ENCODE measurements around the gene ZNF740. TPM values are rescaled to one million over a fixed set of nuclear protein-coding genes. Genes with fewer than 3 reads are reported as not detected.
A peak's percentile ranks its signal among the peaks of the same experiment; 100 is the strongest.

ZNF740 gene
- total and polyA plus RNA-seq, 8 donors: 4.0 to 37.5 (median 4.5) TPM

DNA sequence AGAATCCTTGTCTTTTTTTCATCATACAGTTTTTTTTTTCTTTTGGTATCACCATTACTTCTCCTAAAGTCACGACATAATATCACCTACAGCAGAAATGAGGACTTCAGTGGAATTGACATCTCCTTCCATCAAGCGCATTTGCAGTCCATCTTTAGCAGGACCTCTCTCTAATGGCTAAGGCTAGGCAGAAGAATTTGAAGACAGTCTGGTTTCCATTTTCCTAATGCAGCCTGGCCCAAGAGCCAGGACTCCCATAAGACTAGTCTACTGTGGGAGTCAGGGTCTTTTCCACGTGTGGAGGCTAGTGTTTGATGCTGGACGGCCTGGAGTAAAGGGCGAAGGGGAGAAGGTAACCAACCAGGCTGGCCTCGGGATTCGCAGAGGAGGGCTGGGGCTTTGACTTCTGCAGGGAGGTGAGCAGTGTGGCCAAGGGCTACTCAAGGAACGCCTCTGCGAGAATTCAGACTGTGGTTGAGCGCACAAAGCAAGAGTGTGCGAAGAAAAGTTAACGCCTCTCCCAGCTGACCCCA, 769 bp upstream of the ZNF740 start:
- Histone ChIP-seq H3K9me3 (no peaks in the 10 kb centered on the region), H3K36me3 (peaks cover 16 to 32% (median 30%) of the 10 kb centered on the region in 4 donors), H3K4me3 (peak overlapping the region; percentile 70 to 90 (median 84)), H3K27ac (peak overlapping the region; percentile 94 to 99 (median 95)), H3K27me3 (no peaks in the 10 kb centered on the region), H3K4me1 (peaks cover 27 to 60% (median 48%) of the 10 kb centered on the region in 4 donors)
- whole genome bisulfite sequencing, 5 donors: 14 to 17% (median 14%) methylated on average over 10 to 12 of the region's 12 CpGs
- DNase-seq: no peak
- TF ChIP-seq, protein P1, sequence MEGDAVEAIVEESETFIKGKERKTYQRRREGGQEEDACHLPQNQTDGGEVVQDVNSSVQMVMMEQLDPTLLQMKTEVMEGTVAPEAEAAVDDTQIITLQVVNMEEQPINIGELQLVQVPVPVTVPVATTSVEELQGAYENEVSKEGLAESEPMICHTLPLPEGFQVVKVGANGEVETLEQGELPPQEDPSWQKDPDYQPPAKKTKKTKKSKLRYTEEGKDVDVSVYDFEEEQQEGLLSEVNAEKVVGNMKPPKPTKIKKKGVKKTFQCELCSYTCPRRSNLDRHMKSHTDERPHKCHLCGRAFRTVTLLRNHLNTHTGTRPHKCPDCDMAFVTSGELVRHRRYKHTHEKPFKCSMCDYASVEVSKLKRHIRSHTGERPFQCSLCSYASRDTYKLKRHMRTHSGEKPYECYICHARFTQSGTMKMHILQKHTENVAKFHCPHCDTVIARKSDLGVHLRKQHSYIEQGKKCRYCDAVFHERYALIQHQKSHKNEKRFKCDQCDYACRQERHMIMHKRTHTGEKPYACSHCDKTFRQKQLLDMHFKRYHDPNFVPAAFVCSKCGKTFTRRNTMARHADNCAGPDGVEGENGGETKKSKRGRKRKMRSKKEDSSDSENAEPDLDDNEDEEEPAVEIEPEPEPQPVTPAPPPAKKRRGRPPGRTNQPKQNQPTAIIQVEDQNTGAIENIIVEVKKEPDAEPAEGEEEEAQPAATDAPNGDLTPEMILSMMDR (IDR thresholded peaks at IDR 0.05): no peak
- TF ChIP-seq EP300 (IDR thresholded peaks at IDR 0.05) (no peak), POLR2AphosphoS5 (IDR thresholded peaks at IDR 0.05) (no peak), POLR2A (IDR thresholded peaks at IDR 0.05) (no peak)
- intact Hi-C loops (cut with DNase I; ENCODE audit: low total_unique reads): no loop called here

DNA sequence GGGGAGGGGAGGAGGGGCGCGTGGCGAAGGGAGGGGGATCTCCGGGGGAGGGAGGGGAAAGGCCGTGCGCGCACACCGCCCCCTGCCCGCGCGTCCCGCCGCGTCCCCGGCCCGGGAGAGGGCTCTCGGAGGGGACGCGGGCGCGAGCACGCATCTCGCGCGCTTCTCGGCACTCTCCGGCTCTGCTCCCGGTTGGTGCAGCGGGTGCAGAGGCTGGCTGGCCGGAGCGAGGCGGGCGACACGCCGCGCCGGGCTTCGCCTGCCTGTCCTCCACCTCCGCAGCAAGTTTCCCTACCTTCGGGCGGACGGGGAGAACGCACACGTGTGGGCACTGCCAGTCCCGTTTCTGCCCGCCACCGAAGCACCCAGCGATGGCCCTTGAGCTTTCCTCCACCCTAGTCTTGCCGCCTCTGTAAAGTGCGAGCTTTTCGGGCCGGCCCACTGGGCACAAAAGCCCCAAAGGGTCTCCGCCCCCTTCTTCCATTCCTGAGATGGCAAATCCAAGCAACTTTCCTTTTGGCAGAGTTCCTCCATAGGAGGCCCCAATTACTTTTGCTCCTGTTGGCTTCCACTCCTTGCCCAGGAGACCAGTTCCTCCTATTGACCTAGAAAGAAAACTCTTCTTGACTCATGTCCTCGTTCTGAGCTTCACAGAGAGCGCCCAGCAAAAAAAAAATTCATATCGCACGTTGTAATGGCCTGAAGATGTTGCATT, 566 bp downstream of the ZNF740 start:
- WGBS, 5 donors: 1 to 5% (median 1%) methylated on average over 17 to 51 of the region's 57 CpGs

DNA sequence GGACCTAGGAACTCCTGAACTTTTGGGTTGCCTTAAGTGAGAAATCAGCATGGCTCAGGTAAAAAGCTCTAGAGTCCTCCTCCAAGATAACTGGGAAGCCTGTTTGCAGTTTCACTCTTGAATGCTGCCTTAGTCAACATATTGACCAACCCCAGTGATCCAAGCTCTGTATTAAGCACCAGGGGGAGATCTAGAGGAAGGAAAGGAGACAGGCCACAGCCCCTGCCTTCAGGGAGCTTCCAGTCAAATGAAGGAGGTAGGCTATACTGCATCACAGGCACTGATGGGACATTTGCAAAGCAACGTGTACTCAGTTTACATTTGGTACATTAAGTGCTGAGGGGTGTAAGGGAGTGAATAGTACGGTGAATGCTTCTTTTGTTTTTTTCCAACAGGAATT, 1.4 kb downstream of the ZNF740 start:
- peak overlapping the region; percentile 70 to 90 (median 84) for H3K4me3 ChIP-seq

More for the DNA sequence above, 566 bp downstream of the ZNF740 start:
- H3K27ac ChIP-seq: peak overlapping the region; percentile 94 to 99 (median 95)
- peaks cover 27 to 58% (median 41%) of the 10 kb centered on the region in 4 donors for H3K4me1 ChIP-seq
- no peaks in the 10 kb centered on the region for H3K9me3 ChIP-seq
- no peak for TF ChIP-seq EP300 (IDR thresholded peaks at IDR 0.05)
- TF ChIP-seq, protein P1 (IDR thresholded peaks at IDR 0.05): peak in 1 of 7 experiments; percentile 36
- H3K4me3 ChIP-seq: peak overlapping the region; percentile 70 to 90 (median 84)
- intact Hi-C loops (cut with DNase I; ENCODE audit: low total_unique reads): no loop called here
- H3K36me3 ChIP-seq: peaks cover 29 to 45% (median 44%) of the 10 kb centered on the region in 4 donors
- no peaks in the 10 kb centered on the region for H3K27me3 ChIP-seq
- DNase-seq: peak; percentile 79 to 95

DNA sequence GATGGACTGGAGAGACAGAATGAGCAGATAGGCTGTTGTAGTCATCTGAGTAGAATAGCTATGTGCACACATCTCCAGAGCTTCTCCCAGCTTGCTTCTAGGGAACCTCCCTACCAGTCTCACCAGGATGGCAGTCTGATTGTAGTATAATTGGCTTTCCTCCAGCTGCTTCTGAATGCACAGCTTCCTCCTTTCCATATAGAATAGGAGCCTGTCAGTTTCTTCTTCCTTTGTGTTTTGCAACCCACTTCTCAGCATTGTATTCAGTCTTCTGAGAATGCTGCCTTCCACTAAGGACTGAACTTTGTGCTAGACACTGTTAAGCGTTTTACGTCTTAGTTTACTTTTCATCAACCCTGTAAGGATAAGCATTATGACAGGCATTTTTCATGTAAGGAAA, 2.4 kb downstream of the ZNF740 start:
- Histone ChIP-seq H3K4me1 (peaks cover 27 to 58% (median 41%) of the 10 kb centered on the region in 4 donors), H3K27ac (peak overlapping the region in 1 of 5 donors; percentile 5), H3K27me3 (no peaks in the 10 kb centered on the region), H3K36me3 (peaks cover 48 to 63% (median 62%) of the 10 kb centered on the region in 4 donors), H3K9me3 (no peaks in the 10 kb centered on the region), H3K4me3 (peak overlapping the region in 3 of 4 donors; percentile 2 to 90 (median 70))
- intact Hi-C loops (cut with DNase I; ENCODE audit: low total_unique reads): no loop called here
- no peak for TF ChIP-seq EP300 (IDR thresholded peaks at IDR 0.05)
- no peak for TF ChIP-seq POLR2A (IDR thresholded peaks at IDR 0.05)
- TF ChIP-seq, protein P1 (IDR thresholded peaks at IDR 0.05): no peak
- no peak for TF ChIP-seq POLR2AphosphoS5 (IDR thresholded peaks at IDR 0.05)
- WGBS, 5 donors: 11 to 27% (median 21%) methylated on average over 2 of the region's 2 CpGs
- DNase-seq: peak in 1 of 2 donors; percentile 52

More for the DNA sequence above, 1.4 kb downstream of the ZNF740 start:
- Histone ChIP-seq H3K27me3 (no peaks in the 10 kb centered on the region), H3K27ac (peak overlapping the region in 4 of 5 donors; percentile 94 to 96 (median 95)), H3K4me1 (peaks cover 27 to 58% (median 41%) of the 10 kb centered on the region in 4 donors), H3K9me3 (no peaks in the 10 kb centered on the region), H3K36me3 (peaks cover 38 to 54% (median 52%) of the 10 kb centered on the region in 4 donors)
- WGBS, 5 donors: 62 to 79% (median 63%) methylated on average over 2 of the region's 2 CpGs
- DNase-seq: no peak
- TF ChIP-seq POLR2AphosphoS5 (IDR thresholded peaks at IDR 0.05): no peak
- TF ChIP-seq POLR2A (IDR thresholded peaks at IDR 0.05): no peak
- TF ChIP-seq, protein P1 (IDR thresholded peaks at IDR 0.05): no peak
- no peak for TF ChIP-seq EP300 (IDR thresholded peaks at IDR 0.05)
- intact Hi-C loops (cut with DNase I; ENCODE audit: low total_unique reads): no loop called here
